ENCODE data around the gene NADSYN1.
"Not testable (repeated sequence)": the region's sequence is repeated elsewhere in the genome, so short reads cannot be mapped to it uniquely, and the experiment has no call there.

- TF ChIP-seq JUND (IDR thresholded peaks at IDR 0.05); ATF3 (IDR thresholded peaks at IDR 0.05); REST (IDR thresholded peaks at IDR 0.05; ENCODE audit: low read depth); CTCF (IDR thresholded peaks at IDR 0.05 in 2 of 3, conservative IDR thresholded peaks at IDR 0.05 in 1 of 3; ENCODE audit: borderline replicate concordance in 1 of 3, insufficient read depth in 1 of 3, low read depth in 2 of 3, low read length in 2 of 3); MAX (IDR thresholded peaks at IDR 0.05); POLR2AphosphoS5 (IDR thresholded peaks at IDR 0.05; ENCODE audit: low read depth, low read length); ZBTB33 (IDR thresholded peaks at IDR 0.05; ENCODE audit: extremely low read depth, insufficient replicate concordance, low read length); RAD21 (IDR thresholded peaks at IDR 0.05; ENCODE audit: low read depth); POLR2A (IDR thresholded peaks at IDR 0.05; ENCODE audit: borderline replicate concordance, extremely low read depth, insufficient read depth, insufficient read length); CEBPB (IDR thresholded peaks at IDR 0.05; ENCODE audit: low read depth); SIN3A (IDR thresholded peaks at IDR 0.05; ENCODE audit: low read depth); ZFX (IDR thresholded peaks at IDR 0.05); EZH2 (IDR thresholded peaks at IDR 0.05): not testable (repeated sequence)
Measured at GRCh38 chr11:71526796-71527575, 74.0 kb downstream of the NADSYN1 start, which contains the start of gene KRTAP5-7.

Data from HCT116 (cell line).